ENCODE data around the gene PTPRD.

PTPRD gene

GRCh38 chr9:8400378-8400777, 2212.4 kb downstream of the PTPRD start:
- H3K4me3 ChIP-seq (ENCODE audit: low read depth, low read length): no peak overlapping the region
- no peaks in the 10 kb centered on the region for H3K36me3 ChIP-seq (ENCODE audit: control insufficient read depth in 1 of 2, insufficient read depth in 2 of 2, low read length in 2 of 2)
- H2AK5ac ChIP-seq (ENCODE audit: low read length): no peak overlapping the region
- H3K14ac ChIP-seq (ENCODE audit: low read length): no peak overlapping the region
- H3K4ac ChIP-seq (ENCODE audit: low read depth, low read length): no peak overlapping the region
- H3K9ac ChIP-seq (ENCODE audit: low read length): no peak overlapping the region
- no peak overlapping the region for H2BK120ac ChIP-seq (ENCODE audit: insufficient read depth, low read length, poor library complexity)
- H3K79me2 ChIP-seq (ENCODE audit: control insufficient read depth, insufficient read depth, low read length, poor library complexity): no peaks in the 10 kb centered on the region
- no peak overlapping the region for H3K27ac ChIP-seq (ENCODE audit: low read depth, low read length)
- H2AFZ ChIP-seq (ENCODE audit: insufficient read depth, low read length, poor library complexity): no peak overlapping the region
- H3K27me3 ChIP-seq (ENCODE audit: insufficient read depth, low read length): no peaks in the 10 kb centered on the region
- H4K91ac ChIP-seq (ENCODE audit: low read depth, low read length): no peak overlapping the region
- H4K8ac ChIP-seq (ENCODE audit: low read depth, low read length): no peak overlapping the region
- no peaks in the 10 kb centered on the region for H3K4me1 ChIP-seq (ENCODE audit: control insufficient read depth in 1 of 2, insufficient read depth in 2 of 2, low read length in 2 of 2)
- no peak for DNase-seq
- H2BK5ac ChIP-seq (ENCODE audit: low read depth, low read length, poor library complexity): no peak overlapping the region
- H2BK12ac ChIP-seq (ENCODE audit: low read length): no peak overlapping the region
- no peaks in the 10 kb centered on the region for H3K79me1 ChIP-seq (ENCODE audit: low read length)
- H3K18ac ChIP-seq (ENCODE audit: low read length): no peak overlapping the region
- H3K9me3 ChIP-seq (ENCODE audit: insufficient read depth, low read depth, low read length): no peaks in the 10 kb centered on the region
- no peak overlapping the region for H3K23ac ChIP-seq (ENCODE audit: low read length)
- H3K4me2 ChIP-seq (ENCODE audit: low read length): no peak overlapping the region
- H4K12ac ChIP-seq (ENCODE audit: low read depth, low read length): no peak overlapping the region
- no CpG with 5 or more reads among the region's 1 CpG for WGBS (ENCODE audit: extremely low coverage, insufficient coverage, insufficient read length)

- Histone ChIP-seq H3K9me3 (ENCODE audit: insufficient read depth, low read depth, low read length) (no peaks in the 10 kb centered on the region), H3K36me3 (ENCODE audit: control insufficient read depth in 1 of 2, insufficient read depth in 2 of 2, low read length in 2 of 2) (no peaks in the 10 kb centered on the region), H2AK5ac (ENCODE audit: low read length) (no peak overlapping the region), H3K79me1 (ENCODE audit: low read length) (no peaks in the 10 kb centered on the region), H3K14ac (ENCODE audit: low read length) (no peak overlapping the region), H3K4me1 (ENCODE audit: control insufficient read depth in 1 of 2, insufficient read depth in 2 of 2, low read length in 2 of 2) (no peaks in the 10 kb centered on the region), H2BK120ac (ENCODE audit: insufficient read depth, low read length, poor library complexity) (no peak overlapping the region), H3K79me2 (ENCODE audit: control insufficient read depth, insufficient read depth, low read length, poor library complexity) (no peaks in the 10 kb centered on the region), H3K4me2 (ENCODE audit: low read length) (no peak overlapping the region), H3K4me3 (ENCODE audit: low read depth, low read length) (no peak overlapping the region), H3K27ac (ENCODE audit: low read depth, low read length) (no peak overlapping the region), H3K27me3 (ENCODE audit: insufficient read depth, low read length) (no peaks in the 10 kb centered on the region), H3K9ac (ENCODE audit: low read length) (no peak overlapping the region), H4K12ac (ENCODE audit: low read depth, low read length) (no peak overlapping the region), H3K18ac (ENCODE audit: low read length) (no peak overlapping the region), H2BK5ac (ENCODE audit: low read depth, low read length, poor library complexity) (no peak overlapping the region), H3K4ac (ENCODE audit: low read depth, low read length) (no peak overlapping the region), H2AFZ (ENCODE audit: insufficient read depth, low read length, poor library complexity) (no peak overlapping the region), H4K91ac (ENCODE audit: low read depth, low read length) (no peak overlapping the region), H3K23ac (ENCODE audit: low read length) (no peak overlapping the region), H4K8ac (ENCODE audit: low read depth, low read length) (no peak overlapping the region), H2BK12ac (ENCODE audit: low read length) (no peak overlapping the region)
- no CpG with 5 or more reads among the region's 4 CpGs for WGBS (ENCODE audit: extremely low coverage, insufficient coverage, insufficient read length)
- no peak for DNase-seq
Observed at GRCh38 chr9:8395022-8395421, 2217.8 kb downstream of the PTPRD start.

- WGBS (ENCODE audit: extremely low coverage, insufficient coverage, insufficient read length): no CpG with 5 or more reads among the region's 1 CpG
- H2BK120ac ChIP-seq (ENCODE audit: insufficient read depth, low read length, poor library complexity): no peak overlapping the region
- no peak overlapping the region for H3K9ac ChIP-seq (ENCODE audit: low read length)
- H3K14ac ChIP-seq (ENCODE audit: low read length): no peak overlapping the region
- H3K27ac ChIP-seq (ENCODE audit: low read depth, low read length): no peak overlapping the region
- no peak overlapping the region for H3K23ac ChIP-seq (ENCODE audit: low read length)
- H3K4ac ChIP-seq (ENCODE audit: low read depth, low read length): no peak overlapping the region
- no peak overlapping the region for H3K18ac ChIP-seq (ENCODE audit: low read length)
- H4K12ac ChIP-seq (ENCODE audit: low read depth, low read length): no peak overlapping the region
- no peak overlapping the region for H4K8ac ChIP-seq (ENCODE audit: low read depth, low read length)
- no peaks in the 10 kb centered on the region for H3K9me3 ChIP-seq (ENCODE audit: insufficient read depth, low read depth, low read length)
- no peak overlapping the region for H4K91ac ChIP-seq (ENCODE audit: low read depth, low read length)
- H3K79me1 ChIP-seq (ENCODE audit: low read length): no peaks in the 10 kb centered on the region
- H2BK12ac ChIP-seq (ENCODE audit: low read length): no peak overlapping the region
- H2AFZ ChIP-seq (ENCODE audit: insufficient read depth, low read length, poor library complexity): no peak overlapping the region
- H2AK5ac ChIP-seq (ENCODE audit: low read length): no peak overlapping the region
- no peaks in the 10 kb centered on the region for H3K36me3 ChIP-seq (ENCODE audit: control insufficient read depth in 1 of 2, insufficient read depth in 2 of 2, low read length in 2 of 2)
- no peak overlapping the region for H3K4me3 ChIP-seq (ENCODE audit: low read depth, low read length)
- DNase-seq: no peak
- no peak overlapping the region for H3K4me2 ChIP-seq (ENCODE audit: low read length)
- no peaks in the 10 kb centered on the region for H3K4me1 ChIP-seq (ENCODE audit: control insufficient read depth in 1 of 2, insufficient read depth in 2 of 2, low read length in 2 of 2)
- H3K79me2 ChIP-seq (ENCODE audit: control insufficient read depth, insufficient read depth, low read length, poor library complexity): no peaks in the 10 kb centered on the region
- no peaks in the 10 kb centered on the region for H3K27me3 ChIP-seq (ENCODE audit: insufficient read depth, low read length)
- H2BK5ac ChIP-seq (ENCODE audit: low read depth, low read length, poor library complexity): no peak overlapping the region
Observed at GRCh38 chr9:8394341-8394740, 2218.5 kb downstream of the PTPRD start.

- Histone ChIP-seq H2BK5ac (ENCODE audit: low read depth, low read length, poor library complexity) (no peak overlapping the region), H4K91ac (ENCODE audit: low read depth, low read length) (no peak overlapping the region), H3K9ac (ENCODE audit: low read length) (no peak overlapping the region), H4K12ac (ENCODE audit: low read depth, low read length) (no peak overlapping the region), H3K36me3 (ENCODE audit: control insufficient read depth in 1 of 2, insufficient read depth in 2 of 2, low read length in 2 of 2) (no peaks in the 10 kb centered on the region), H3K9me3 (ENCODE audit: insufficient read depth, low read depth, low read length) (no peaks in the 10 kb centered on the region), H3K4ac (ENCODE audit: low read depth, low read length) (no peak overlapping the region), H3K27ac (ENCODE audit: low read depth, low read length) (no peak overlapping the region), H2BK12ac (ENCODE audit: low read length) (no peak overlapping the region), H3K27me3 (ENCODE audit: insufficient read depth, low read length) (no peaks in the 10 kb centered on the region), H3K23ac (ENCODE audit: low read length) (no peak overlapping the region), H3K4me1 (ENCODE audit: control insufficient read depth in 1 of 2, insufficient read depth in 2 of 2, low read length in 2 of 2) (no peaks in the 10 kb centered on the region), H3K4me2 (ENCODE audit: low read length) (no peak overlapping the region), H4K8ac (ENCODE audit: low read depth, low read length) (no peak overlapping the region), H3K79me1 (ENCODE audit: low read length) (no peaks in the 10 kb centered on the region), H3K18ac (ENCODE audit: low read length) (no peak overlapping the region), H3K14ac (ENCODE audit: low read length) (no peak overlapping the region), H3K79me2 (ENCODE audit: control insufficient read depth, insufficient read depth, low read length, poor library complexity) (no peaks in the 10 kb centered on the region), H2BK120ac (ENCODE audit: insufficient read depth, low read length, poor library complexity) (no peak overlapping the region), H2AK5ac (ENCODE audit: low read length) (no peak overlapping the region), H3K4me3 (ENCODE audit: low read depth, low read length) (no peak overlapping the region), H2AFZ (ENCODE audit: insufficient read depth, low read length, poor library complexity) (no peak overlapping the region)
- DNase-seq: no peak
Observed at GRCh38 chr9:8392866-8393265, 2219.9 kb downstream of the PTPRD start.

GRCh38 chr9:8391566-8391965, 2221.2 kb downstream of the PTPRD start:
- H2BK5ac ChIP-seq (ENCODE audit: low read depth, low read length, poor library complexity): no peak overlapping the region
- no peak overlapping the region for H4K12ac ChIP-seq (ENCODE audit: low read depth, low read length)
- H3K4me2 ChIP-seq (ENCODE audit: low read length): no peak overlapping the region
- no peak overlapping the region for H3K4me3 ChIP-seq (ENCODE audit: low read depth, low read length)
- no peak overlapping the region for H4K8ac ChIP-seq (ENCODE audit: low read depth, low read length)
- H3K9ac ChIP-seq (ENCODE audit: low read length): no peak overlapping the region
- H2AK5ac ChIP-seq (ENCODE audit: low read length): no peak overlapping the region
- H3K27me3 ChIP-seq (ENCODE audit: insufficient read depth, low read length): no peaks in the 10 kb centered on the region
- H3K79me2 ChIP-seq (ENCODE audit: control insufficient read depth, insufficient read depth, low read length, poor library complexity): no peaks in the 10 kb centered on the region
- no peak overlapping the region for H3K4ac ChIP-seq (ENCODE audit: low read depth, low read length)
- no peak for DNase-seq
- H2BK120ac ChIP-seq (ENCODE audit: insufficient read depth, low read length, poor library complexity): no peak overlapping the region
- no peaks in the 10 kb centered on the region for H3K36me3 ChIP-seq (ENCODE audit: control insufficient read depth in 1 of 2, insufficient read depth in 2 of 2, low read length in 2 of 2)
- H3K14ac ChIP-seq (ENCODE audit: low read length): no peak overlapping the region
- no peak overlapping the region for H3K27ac ChIP-seq (ENCODE audit: low read depth, low read length)
- H2AFZ ChIP-seq (ENCODE audit: insufficient read depth, low read length, poor library complexity): no peak overlapping the region
- no peak overlapping the region for H3K18ac ChIP-seq (ENCODE audit: low read length)
- H2BK12ac ChIP-seq (ENCODE audit: low read length): no peak overlapping the region
- no peak overlapping the region for H4K91ac ChIP-seq (ENCODE audit: low read depth, low read length)
- no peaks in the 10 kb centered on the region for H3K79me1 ChIP-seq (ENCODE audit: low read length)
- H3K4me1 ChIP-seq (ENCODE audit: control insufficient read depth in 1 of 2, insufficient read depth in 2 of 2, low read length in 2 of 2): no peaks in the 10 kb centered on the region
- H3K9me3 ChIP-seq (ENCODE audit: insufficient read depth, low read depth, low read length): no peaks in the 10 kb centered on the region
- no peak overlapping the region for H3K23ac ChIP-seq (ENCODE audit: low read length)
